ENCODE data around the gene CFAP68. TPM values are rescaled to one million over a fixed set of nuclear protein-coding genes. Genes with fewer than 3 reads are reported as not detected.

CFAP68 gene
- total and polyA plus RNA-seq, 2 of the 13 experiments (the other 11 are each of a cell fraction or from before 2014, with no cell fraction given) = 22.2 to 25.6 TPM

DNA sequence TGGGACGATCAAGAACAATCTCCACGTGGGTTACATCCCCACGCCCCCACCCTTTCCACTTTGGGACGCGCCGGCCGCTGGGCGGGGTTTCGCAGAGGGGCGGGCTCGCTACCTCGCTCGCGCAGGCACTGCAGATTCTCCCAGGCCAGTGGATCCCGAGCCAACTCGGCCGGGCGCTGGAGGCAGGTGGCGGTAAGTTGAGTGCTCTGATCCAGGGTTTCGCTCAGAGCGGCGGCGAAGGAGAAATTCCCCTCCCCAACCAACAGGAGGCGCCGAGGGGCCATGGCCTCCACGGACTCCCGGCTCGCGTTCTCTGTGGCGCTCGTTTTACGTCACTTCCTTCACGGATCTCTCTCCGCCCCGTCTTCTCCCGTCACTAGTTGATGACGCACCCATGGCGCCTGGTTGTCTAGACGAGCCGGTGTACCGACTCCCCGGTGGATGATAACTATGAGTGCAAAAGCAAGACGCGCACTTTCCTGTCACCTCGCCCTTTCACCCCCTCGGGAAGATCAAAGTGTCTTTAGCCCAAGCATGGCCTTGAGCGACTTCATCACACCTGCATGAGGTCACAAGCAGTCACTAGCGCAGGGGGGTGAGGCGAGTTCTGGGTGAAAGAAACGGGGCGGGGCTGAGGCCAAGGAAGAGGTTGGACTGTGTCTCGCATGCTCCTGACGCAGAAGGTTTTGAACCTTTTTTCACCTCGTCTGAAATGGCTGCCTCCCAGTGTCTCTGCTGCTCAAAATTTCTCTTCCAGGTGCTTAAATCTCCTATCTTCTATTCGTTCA, at the start of gene CFAP68, which contains the start of gene FDXACB1 (continued):
- TF ChIP-seq MNT (IDR thresholded peaks at IDR 0.05) = peak; percentile 26
- TF ChIP-seq ZNF235 (CRISPR knock-in tag; IDR thresholded peaks at IDR 0.05; ENCODE audit: borderline replicate concordance) = no peak
- TF ChIP-seq ZNF362 (CRISPR knock-in tag; IDR thresholded peaks at IDR 0.05; ENCODE audit: borderline replicate concordance) = peak; percentile 17; the same call in 1 of the 2 replicates
- no peak for TF ChIP-seq NAIF1 (CRISPR knock-in tag; IDR thresholded peaks at IDR 0.05; ENCODE audit: borderline replicate concordance)
- TF ChIP-seq CREM (IDR thresholded peaks at IDR 0.05) = peak; percentile 99
- TF ChIP-seq CREM (CRISPR knock-in tag; IDR thresholded peaks at IDR 0.05) = peak; percentile 90
- no peak for TF ChIP-seq ZNF629 (CRISPR knock-in tag; conservative IDR thresholded peaks at IDR 0.05)
- 0 out of 2 replicates have a peak, but pooled peaks have one; percentile 26 for TF ChIP-seq BCL6 (CRISPR knock-in tag; IDR thresholded peaks at IDR 0.05)
- TF ChIP-seq IKZF4 (CRISPR knock-in tag; IDR thresholded peaks at IDR 0.05; ENCODE audit: borderline replicate concordance, low read depth, not compliant biosample characterization) = no peak
- TF ChIP-seq NFKB2 (CRISPR knock-in tag; IDR thresholded peaks at IDR 0.05; ENCODE audit: borderline replicate concordance) = peak; percentile 73; the same call in 1 of the 2 replicates
- TF ChIP-seq, protein P1, sequence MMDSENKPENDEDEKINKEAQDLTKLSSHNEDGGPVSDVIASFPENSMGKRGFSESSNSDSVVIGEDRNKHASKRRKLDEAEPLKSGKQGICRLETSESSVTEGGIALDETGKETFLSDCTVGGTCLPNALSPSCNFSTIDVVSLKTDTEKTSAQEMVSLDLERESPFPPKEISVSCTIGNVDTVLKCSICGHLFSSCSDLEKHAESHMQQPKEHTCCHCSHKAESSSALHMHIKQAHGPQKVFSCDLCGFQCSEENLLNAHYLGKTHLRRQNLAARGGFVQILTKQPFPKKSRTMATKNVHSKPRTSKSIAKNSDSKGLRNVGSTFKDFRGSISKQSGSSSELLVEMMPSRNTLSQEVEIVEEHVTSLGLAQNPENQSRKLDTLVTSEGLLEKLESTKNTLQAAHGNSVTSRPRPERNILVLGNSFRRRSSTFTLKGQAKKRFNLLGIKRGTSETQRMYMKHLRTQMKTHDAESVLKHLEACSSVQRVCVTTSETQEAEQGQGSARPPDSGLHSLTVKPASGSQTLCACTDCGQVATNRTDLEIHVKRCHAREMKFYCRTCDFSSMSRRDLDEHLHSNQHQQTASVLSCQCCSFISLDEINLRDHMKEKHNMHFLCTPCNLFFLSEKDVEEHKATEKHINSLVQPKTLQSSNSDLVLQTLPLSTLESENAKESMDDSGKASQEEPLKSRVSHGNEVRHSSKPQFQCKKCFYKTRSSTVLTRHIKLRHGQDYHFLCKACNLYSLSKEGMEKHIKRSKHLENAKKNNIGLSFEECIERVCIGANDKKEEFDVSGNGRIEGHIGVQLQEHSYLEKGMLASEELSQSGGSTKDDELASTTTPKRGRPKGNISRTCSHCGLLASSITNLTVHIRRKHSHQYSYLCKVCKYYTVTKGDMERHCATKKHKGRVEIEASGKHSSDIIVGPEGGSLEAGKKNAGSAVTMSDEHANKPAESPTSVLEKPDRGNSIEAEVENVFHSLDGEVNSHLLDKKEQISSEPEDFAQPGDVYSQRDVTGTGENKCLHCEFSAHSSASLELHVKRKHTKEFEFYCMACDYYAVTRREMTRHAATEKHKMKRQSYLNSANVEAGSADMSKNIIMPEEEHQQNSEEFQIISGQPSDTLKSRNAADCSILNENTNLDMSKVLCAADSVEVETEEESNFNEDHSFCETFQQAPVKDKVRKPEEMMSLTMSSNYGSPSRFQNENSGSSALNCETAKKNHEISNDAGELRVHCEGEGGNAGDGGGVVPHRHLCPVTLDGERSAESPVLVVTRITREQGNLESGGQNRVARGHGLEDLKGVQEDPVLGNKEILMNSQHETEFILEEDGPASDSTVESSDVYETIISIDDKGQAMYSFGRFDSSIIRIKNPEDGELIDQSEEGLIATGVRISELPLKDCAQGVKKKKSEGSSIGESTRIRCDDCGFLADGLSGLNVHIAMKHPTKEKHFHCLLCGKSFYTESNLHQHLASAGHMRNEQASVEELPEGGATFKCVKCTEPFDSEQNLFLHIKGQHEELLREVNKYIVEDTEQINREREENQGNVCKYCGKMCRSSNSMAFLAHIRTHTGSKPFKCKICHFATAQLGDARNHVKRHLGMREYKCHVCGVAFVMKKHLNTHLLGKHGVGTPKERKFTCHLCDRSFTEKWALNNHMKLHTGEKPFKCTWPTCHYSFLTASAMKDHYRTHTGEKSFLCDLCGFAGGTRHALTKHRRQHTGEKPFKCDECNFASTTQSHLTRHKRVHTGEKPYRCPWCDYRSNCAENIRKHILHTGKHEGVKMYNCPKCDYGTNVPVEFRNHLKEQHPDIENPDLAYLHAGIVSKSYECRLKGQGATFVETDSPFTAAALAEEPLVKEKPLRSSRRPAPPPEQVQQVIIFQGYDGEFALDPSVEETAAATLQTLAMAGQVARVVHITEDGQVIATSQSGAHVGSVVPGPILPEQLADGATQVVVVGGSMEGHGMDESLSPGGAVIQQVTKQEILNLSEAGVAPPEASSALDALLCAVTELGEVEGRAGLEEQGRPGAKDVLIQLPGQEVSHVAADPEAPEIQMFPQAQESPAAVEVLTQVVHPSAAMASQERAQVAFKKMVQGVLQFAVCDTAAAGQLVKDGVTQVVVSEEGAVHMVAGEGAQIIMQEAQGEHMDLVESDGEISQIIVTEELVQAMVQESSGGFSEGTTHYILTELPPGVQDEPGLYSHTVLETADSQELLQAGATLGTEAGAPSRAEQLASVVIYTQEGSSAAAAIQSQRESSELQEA (CRISPR knock-in tag; IDR thresholded peaks at IDR 0.05; ENCODE audit: not compliant biosample characterization) = no peak
- TF ChIP-seq PPARG (CRISPR knock-in tag; conservative IDR thresholded peaks at IDR 0.05) = peak; percentile 63; the same call in 1 of the 2 replicates
- TF ChIP-seq, protein P2, sequence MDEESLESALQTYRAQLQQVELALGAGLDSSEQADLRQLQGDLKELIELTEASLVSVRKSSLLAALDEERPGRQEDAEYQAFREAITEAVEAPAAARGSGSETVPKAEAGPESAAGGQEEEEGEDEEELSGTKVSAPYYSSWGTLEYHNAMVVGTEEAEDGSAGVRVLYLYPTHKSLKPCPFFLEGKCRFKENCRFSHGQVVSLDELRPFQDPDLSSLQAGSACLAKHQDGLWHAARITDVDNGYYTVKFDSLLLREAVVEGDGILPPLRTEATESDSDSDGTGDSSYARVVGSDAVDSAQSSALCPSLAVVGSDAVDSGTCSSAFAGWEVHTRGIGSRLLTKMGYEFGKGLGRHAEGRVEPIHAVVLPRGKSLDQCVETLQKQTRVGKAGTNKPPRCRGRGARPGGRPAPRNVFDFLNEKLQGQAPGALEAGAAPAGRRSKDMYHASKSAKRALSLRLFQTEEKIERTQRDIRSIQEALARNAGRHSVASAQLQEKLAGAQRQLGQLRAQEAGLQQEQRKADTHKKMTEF (CRISPR knock-in tag; IDR thresholded peaks at IDR 0.05) = peak; percentile 89
- no peak for TF ChIP-seq ZNF12 (CRISPR knock-in tag; IDR thresholded peaks at IDR 0.05)
- peak; percentile 99 for TF ChIP-seq SKI (IDR thresholded peaks at IDR 0.05; ENCODE audit: partially characterized antibody)
- TF ChIP-seq ARNT2 (CRISPR knock-in tag; IDR thresholded peaks at IDR 0.05; ENCODE audit: low read depth) = peak; percentile 83; the same call in 1 of the 2 replicates
- peak; percentile 37; the same call in 1 of the 2 replicates for TF ChIP-seq ZBTB7B (CRISPR knock-in tag; IDR thresholded peaks at IDR 0.05)
